SH-SY5Y (cell line): Measurements from ENCODE around the gene PDXP.

ENCODE experiments used
- GATA2 ChIP-seq: IDR thresholded peaks from 2 replicates; pipeline ENCODE4 v1.6.1; 2011; ENCODE audit warnings: mild to moderate bottlenecking, low read depth, low read length
- GATA3 ChIP-seq: IDR thresholded peaks from 2 replicates; pipeline ENCODE4 v1.6.1; 2011; ENCODE audit warnings: low read depth, mild to moderate bottlenecking, low read length, moderate library complexity

- TF ChIP-seq GATA2 (no peak), GATA3 (no peak)
These were observed 32.8 kb upstream of the PDXP start for GRCh38 chr22:37625737-37626136.
